K562 (cell line): Measurements from ENCODE around the gene TXNRD2. TPM values are rescaled to one million over a fixed set of nuclear protein-coding genes. Genes with fewer than 3 reads are reported as not detected.

Experiments used
- ARID3A ChIP-seq: IDR thresholded peaks from 2 replicates; pipeline ENCODE4 v1.6.1; 2012; ENCODE audit warnings: low read depth, low read length, improper control_type of control experiment, borderline replicate concordance
- BDP1 ChIP-seq: IDR thresholded peaks from 3 replicates; pipeline ENCODE4 v1.6.1; 2011; ENCODE audit not compliant: insufficient read length, insufficient read depth
- CHCHD3 ChIP-seq: fragments of 250-450 bp; sonication (Bioruptor Pico); IDR thresholded peaks from 2 replicates; pipeline ENCODE4 v2.1.2; 2022; ENCODE audit warnings: mild to moderate bottlenecking
- DACH1 ChIP-seq: fragments of 450-650 bp; IDR thresholded peaks from 2 replicates; pipeline ENCODE4 v1.6.1; 2018; ENCODE audit not compliant: partially characterized antibody
- ESRRA ChIP-seq: fragments of 450-650 bp; IDR thresholded peaks from 2 replicates; pipeline ENCODE4 v1.6.1; 2014; ENCODE audit warnings: low read depth, mild to moderate bottlenecking, moderate library complexity, borderline replicate concordance
- GATAD2B ChIP-seq: fragments of 450-650 bp; IDR thresholded peaks from 2 replicates; pipeline ENCODE4 v1.6.1; 2017; ENCODE audit warnings: mild to moderate bottlenecking, borderline replicate concordance
- HMG20A ChIP-seq: fragments of 450-650 bp; formaldehyde crosslinking; conservative IDR thresholded peaks from 2 replicates; pipeline ENCODE4 v1.4.0; 2020; ENCODE audit warnings: mild to moderate bottlenecking, mixed read lengths
- L3MBTL2 ChIP-seq: fragments of 450-650 bp; IDR thresholded peaks from 2 replicates; pipeline ENCODE4 v1.6.1; 2016; ENCODE audit warnings: mild to moderate bottlenecking, moderate library complexity
- MIER1 ChIP-seq: fragments of 450-650 bp; IDR thresholded peaks from 2 replicates; pipeline ENCODE4 v1.6.1; 2016; ENCODE audit warnings: antibody characterized with exemption, mild to moderate bottlenecking, low read depth
- NBN ChIP-seq: fragments of 450-650 bp; IDR thresholded peaks from 2 replicates; pipeline ENCODE4 v1.6.1; 2016; ENCODE audit warnings: low read depth, mild to moderate bottlenecking
- PCBP2 ChIP-seq: fragments of 200-400 bp; formaldehyde crosslinking; IDR thresholded peaks from 2 replicates; pipeline ENCODE4 v1.6.1; 2018; ENCODE audit warnings: low read length, low read depth, mild to moderate bottlenecking, moderate library complexity; ENCODE audit not compliant: poor library complexity, severe bottlenecking
- POLR2G ChIP-seq: fragments of 200-400 bp; formaldehyde crosslinking; IDR thresholded peaks from 2 replicates; pipeline ENCODE4 v1.6.1; 2017; ENCODE audit warnings: low read depth, mild to moderate bottlenecking, antibody characterized with exemption, low read length, moderate library complexity
- RAD21 ChIP-seq, 2 experiments: fragments of 250-450 bp in 1 of 2; fragments of 450-650 bp in 1 of 2; sonication (Bioruptor Pico) in 1 of 2; formaldehyde crosslinking in 1 of 2; IDR thresholded peaks in 1 of 2; conservative IDR thresholded peaks in 1 of 2; 2 replicates each; pipeline versions ENCODE4 v1.4.0 to v1.8.0; 2020 to 2022; ENCODE audit warnings: mild to moderate bottlenecking in 2 of 2, moderate library complexity in 1 of 2
- RUNX1 ChIP-seq: sonication (generic); IDR thresholded peaks from 2 replicates; pipeline ENCODE4 v1.6.1; 2016; ENCODE audit warnings: antibody characterized with exemption, low read depth
- SAP30 ChIP-seq: fragments of 200-600 bp; sonication (generic); IDR thresholded peaks from 2 replicates; pipeline ENCODE4 v1.6.1; 2012; ENCODE audit warnings: borderline replicate concordance, low read depth, mild to moderate bottlenecking, moderate library complexity, low read length, control low read depth, inconsistent platforms; ENCODE audit not compliant: insufficient read depth, poor library complexity, severe bottlenecking
- TBP ChIP-seq: optimal IDR thresholded peaks from 2 replicates; pipeline ENCODE3; 2011; ENCODE audit warnings: low read depth, low read length, improper control_type of control experiment
- TEAD1 ChIP-seq, 2 experiments: fragments of 450-650 bp in 1 of 2; sonication (generic) in 1 of 2; formaldehyde crosslinking; IDR thresholded peaks; 2 replicates each; pipeline versions ENCODE4 v1.4.0 to v1.8.0; 2020 to 2022; ENCODE audit warnings: mild to moderate bottlenecking in 2 of 2, missing genetic modification reagents in 1 of 2
- ZNF175 ChIP-seq: fragments of 200-800 bp; sonication (Bioruptor generic); IDR thresholded peaks from 2 replicates; pipeline ENCODE4 v1.6.1; 2016; ENCODE audit warnings: low read depth, mild to moderate bottlenecking, missing genetic modification characterization, missing compliant biosample characterization
- ZNF449 ChIP-seq: fragments of 250-450 bp; sonication (Bioruptor Pico); IDR thresholded peaks from 2 replicates; pipeline ENCODE4 v1.8.0; 2022; ENCODE audit warnings: moderate library complexity, mild to moderate bottlenecking, inconsistent platforms
- ZNF561 ChIP-seq: fragments of 450-650 bp; formaldehyde crosslinking; conservative IDR thresholded peaks from 2 replicates; pipeline ENCODE4 v1.4.0; 2020; ENCODE audit warnings: mild to moderate bottlenecking, moderate library complexity
- ZNF76 ChIP-seq: fragments of 250-450 bp; sonication (Bioruptor Pico); IDR thresholded peaks from 2 replicates; pipeline ENCODE4 v1.4.0; 2020; ENCODE audit warnings: mild to moderate bottlenecking, moderate library complexity, borderline replicate concordance
- ZNF764 ChIP-seq: fragments of 250-450 bp; sonication (Bioruptor Pico); IDR thresholded peaks from 2 replicates; pipeline ENCODE4 v1.4.0; 2020; ENCODE audit warnings: low read depth, mild to moderate bottlenecking, moderate library complexity
- polyA plus RNA-seq, 8 experiments: library from polyadenylated mRNA; depleted of rRNA in 4 of 8; stranded (reverse) in 5 of 8; unstranded in 3 of 8; fragments of >200 nt; fragmentation: Nextera tagmentation in 2 of 8; fragmentation: Illumina TruSeq in 1 of 8; extraction: Ambion mirVana in 2 of 8; extraction: Trizol in 1 of 8; gene quantifications; 2 replicates each; pipeline versions ENCODE4 v1.2.1 to v1.2.3, GENCODE V29; 2011 to 2014; ENCODE audit warnings: inconsistent platforms in 1 of 8, missing spikeins in 1 of 8
- total RNA-seq, 7 experiments: library from RNA; depleted of rRNA in 6 of 7; stranded (reverse); fragments of >200 nt in 6 of 7; fragmentation: Illumina TruSeq in 2 of 7; extraction: Trizol in 2 of 7; gene quantifications; 2 replicates each; pipeline versions ENCODE4 v1.2.1 to v1.2.3, GENCODE V29; 2011 to 2021; ENCODE audit warnings: low replicate concordance in 1 of 7

The TXNRD2 gene
- total and polyA plus RNA-seq, 9 of the 15 experiments (the other 6 are each of a cell fraction or from before 2014, with no cell fraction given) = 3.3 to 80.2 (median 49.4) TPM

GRCh38 chr22:19909350-19910179 lies 32.1 kb downstream of the TXNRD2 start (continued):
- no peak for TF ChIP-seq RUNX1
- TF ChIP-seq ZNF449 (CRISPR knock-in tag) = no peak
- TF ChIP-seq ZNF76 (CRISPR knock-in tag) = no peak
- peak; percentile 99 for TF ChIP-seq NBN
- TF ChIP-seq MIER1 = peak; percentile 76
- 0 out of 2 replicates have a peak, but pooled peaks have one; percentile 63 for TF ChIP-seq ZNF764 (CRISPR knock-in tag)
- no peak for TF ChIP-seq BDP1
- peak; percentile 65 for TF ChIP-seq POLR2G
- peak; percentile 100 for TF ChIP-seq RAD21 (CRISPR knock-in tag; conservative IDR thresholded peaks at IDR 0.05 in 1 of 2, IDR thresholded peaks at IDR 0.05 in 1 of 2)
- no peak for TF ChIP-seq CHCHD3 (CRISPR knock-in tag)
- peak; percentile 64; the same call in 1 of the 2 replicates for TF ChIP-seq ESRRA
- TF ChIP-seq GATAD2B = no peak
- TF ChIP-seq HMG20A (CRISPR knock-in tag) = no peak
- TF ChIP-seq PCBP2 = no peak
- peak; percentile 30 for TF ChIP-seq DACH1
- TF ChIP-seq L3MBTL2 = no peak
- no peak for TF ChIP-seq ARID3A
- peak; percentile 52 for TF ChIP-seq TBP
- no peak; a peak in 1 of 4 replicates for TF ChIP-seq TEAD1 (CRISPR knock-in tag; IDR thresholded peaks at IDR 0.05)
- no peak for TF ChIP-seq ZNF175 (CRISPR knock-in tag)
- TF ChIP-seq SAP30 = no peak
- peak; percentile 65; the same call in 1 of the 2 replicates for TF ChIP-seq ZNF561 (CRISPR knock-in tag)
